NCI-H1930 (cell line): ENCODE measurements around the gene CXCL16.
"Not testable (repeated sequence)": the region's sequence is repeated elsewhere in the genome, so short reads cannot be mapped to it uniquely, and the experiment has no call there.

Experiments used
- DNase-seq, 2 experiments: peaks; one replicate each; lab custom pipeline; 2025; lab: John Stamatoyannopoulos, UW

CXCL16 gene

GRCh38 chr17:4699401-4700056 lies 40.2 kb downstream of the CXCL16 start:
- DNase-seq = not testable (repeated sequence)

GRCh38 chr17:4696437-4696805 lies 43.3 kb downstream of the CXCL16 start:
- no peak for DNase-seq

- no peak for DNase-seq
Observed at GRCh38 chr17:4693416-4693815, 46.3 kb downstream of the CXCL16 start.

- DNase-seq = no peak
Observed at GRCh38 chr17:4691686-4692085, 48.0 kb downstream of the CXCL16 start.

GRCh38 chr17:4690745-4691144 lies 49.0 kb downstream of the CXCL16 start:
- DNase-seq = no peak

- DNase-seq = not testable (repeated sequence)
Observed at GRCh38 chr17:4689872-4690271, 49.9 kb downstream of the CXCL16 start.

GRCh38 chr17:4683739-4684138 lies 56.0 kb downstream of the CXCL16 start:
- DNase-seq = not testable (repeated sequence)
